ENCODE data around the gene SPPL2A. TPM values are rescaled to one million over a fixed set of nuclear protein-coding genes. Genes with fewer than 3 reads are reported as not detected.
"Not testable (repeated sequence)": the region's sequence is repeated elsewhere in the genome, so short reads cannot be mapped to it uniquely, and the experiment has no call there.

The SPPL2A gene
- total RNA-seq, 1 donor: 26.7 TPM

GRCh38 chr15:50773389-50773788 lies 7.9 kb upstream of the SPPL2A start:
- DNase-seq (ENCODE audit: low read depth in 2 of 3, low spot score in 2 of 3): no peak

GRCh38 chr15:50767332-50767861 lies 1.9 kb upstream of the SPPL2A start:
- no peak for DNase-seq (ENCODE audit: low read depth in 2 of 3, low spot score in 2 of 3)

- peak in 2 of 3 donors; percentile 18 to 21 for DNase-seq (ENCODE audit: low read depth in 2 of 3, low spot score in 2 of 3)
Observed at GRCh38 chr15:50764461-50765194, 878 bp downstream of the SPPL2A start.

- no peak for DNase-seq (ENCODE audit: low read depth in 2 of 3, low spot score in 2 of 3)
Observed at GRCh38 chr15:50758712-50759205, 6.7 kb downstream of the SPPL2A start.

- peak in 1 of 3 donors; percentile 16 for DNase-seq (ENCODE audit: low read depth in 2 of 3, low spot score in 2 of 3)
Observed at GRCh38 chr15:50753463-50753862, 12.0 kb downstream of the SPPL2A start.

GRCh38 chr15:50751394-50751793 lies 14.1 kb downstream of the SPPL2A start:
- DNase-seq (ENCODE audit: low read depth in 2 of 3, low spot score in 2 of 3): no peak

- no peak for DNase-seq (ENCODE audit: low read depth in 2 of 3, low spot score in 2 of 3)
Observed at GRCh38 chr15:50750227-50750705, 15.2 kb downstream of the SPPL2A start.

- DNase-seq (ENCODE audit: low read depth in 2 of 3, low spot score in 2 of 3): no peak
Observed at GRCh38 chr15:50747523-50747922, 18.0 kb downstream of the SPPL2A start.

GRCh38 chr15:50744601-50745000 lies 20.9 kb downstream of the SPPL2A start:
- no peak for DNase-seq (ENCODE audit: low read depth in 2 of 3, low spot score in 2 of 3)

GRCh38 chr15:50740955-50741354 lies 24.6 kb downstream of the SPPL2A start:
- DNase-seq (ENCODE audit: low read depth in 2 of 3, low spot score in 2 of 3): no peak

- DNase-seq (ENCODE audit: low read depth in 2 of 3, low spot score in 2 of 3): no peak
Observed at GRCh38 chr15:50736823-50737222, 28.7 kb downstream of the SPPL2A start.

GRCh38 chr15:50735156-50735555 lies 30.4 kb downstream of the SPPL2A start:
- DNase-seq (ENCODE audit: low read depth in 2 of 3, low spot score in 2 of 3): no peak

GRCh38 chr15:50726315-50726714 lies 39.2 kb downstream of the SPPL2A start:
- DNase-seq (ENCODE audit: low read depth in 2 of 3, low spot score in 2 of 3): no peak

- no peak for DNase-seq (ENCODE audit: low read depth in 2 of 3, low spot score in 2 of 3)
Observed at GRCh38 chr15:50718700-50719125, 46.8 kb downstream of the SPPL2A start.

GRCh38 chr15:50712018-50712417 lies 53.5 kb downstream of the SPPL2A start:
- DNase-seq (ENCODE audit: low read depth in 2 of 3, low spot score in 2 of 3): no peak

GRCh38 chr15:50710585-50710984 lies 54.9 kb downstream of the SPPL2A start:
- DNase-seq (ENCODE audit: low read depth in 2 of 3, low spot score in 2 of 3): no peak

GRCh38 chr15:50707878-50708427 lies 57.6 kb downstream of the SPPL2A start:
- DNase-seq (ENCODE audit: low read depth in 2 of 3, low spot score in 2 of 3): no peak

- no peak for DNase-seq (ENCODE audit: low read depth in 2 of 3, low spot score in 2 of 3)
Observed at GRCh38 chr15:50702762-50703334, 62.7 kb downstream of the SPPL2A start.

GRCh38 chr15:50698101-50698500 lies 67.4 kb downstream of the SPPL2A start:
- DNase-seq (ENCODE audit: low read depth in 2 of 3, low spot score in 2 of 3): no peak

GRCh38 chr15:50697109-50697797 lies 68.3 kb downstream of the SPPL2A start:
- DNase-seq (ENCODE audit: low read depth in 2 of 3, low spot score in 2 of 3): no peak

GRCh38 chr15:50694634-50695165 lies 70.8 kb downstream of the SPPL2A start:
- not testable (repeated sequence) for DNase-seq (ENCODE audit: low read depth in 2 of 3, low spot score in 2 of 3)

All from hematopoietic multipotent progenitor cell (in vitro differentiated cells).